GM10266 (cell line): ENCODE measurements around the gene NELL2.

Experiments
- DNase-seq: peaks from one replicate; pipeline ENCODE4 v3.0.0; 2012; ENCODE audit errors: extremely low spot score
- TF ChIP-seq, protein P1 (sequence below): IDR thresholded peaks from 2 replicates; pipeline ENCODE4 v1.5.1; 2012; ENCODE audit warnings: mild to moderate bottlenecking, low read depth; ENCODE audit not compliant: control insufficient read depth, insufficient read depth; ENCODE audit errors: missing control alignments

Gene NELL2

GRCh38 chr12:44588651-44589050 lies 287.5 kb downstream of the NELL2 start:
- DNase-seq: no peak
- TF ChIP-seq, protein P1, sequence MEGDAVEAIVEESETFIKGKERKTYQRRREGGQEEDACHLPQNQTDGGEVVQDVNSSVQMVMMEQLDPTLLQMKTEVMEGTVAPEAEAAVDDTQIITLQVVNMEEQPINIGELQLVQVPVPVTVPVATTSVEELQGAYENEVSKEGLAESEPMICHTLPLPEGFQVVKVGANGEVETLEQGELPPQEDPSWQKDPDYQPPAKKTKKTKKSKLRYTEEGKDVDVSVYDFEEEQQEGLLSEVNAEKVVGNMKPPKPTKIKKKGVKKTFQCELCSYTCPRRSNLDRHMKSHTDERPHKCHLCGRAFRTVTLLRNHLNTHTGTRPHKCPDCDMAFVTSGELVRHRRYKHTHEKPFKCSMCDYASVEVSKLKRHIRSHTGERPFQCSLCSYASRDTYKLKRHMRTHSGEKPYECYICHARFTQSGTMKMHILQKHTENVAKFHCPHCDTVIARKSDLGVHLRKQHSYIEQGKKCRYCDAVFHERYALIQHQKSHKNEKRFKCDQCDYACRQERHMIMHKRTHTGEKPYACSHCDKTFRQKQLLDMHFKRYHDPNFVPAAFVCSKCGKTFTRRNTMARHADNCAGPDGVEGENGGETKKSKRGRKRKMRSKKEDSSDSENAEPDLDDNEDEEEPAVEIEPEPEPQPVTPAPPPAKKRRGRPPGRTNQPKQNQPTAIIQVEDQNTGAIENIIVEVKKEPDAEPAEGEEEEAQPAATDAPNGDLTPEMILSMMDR: no peak

DNA sequence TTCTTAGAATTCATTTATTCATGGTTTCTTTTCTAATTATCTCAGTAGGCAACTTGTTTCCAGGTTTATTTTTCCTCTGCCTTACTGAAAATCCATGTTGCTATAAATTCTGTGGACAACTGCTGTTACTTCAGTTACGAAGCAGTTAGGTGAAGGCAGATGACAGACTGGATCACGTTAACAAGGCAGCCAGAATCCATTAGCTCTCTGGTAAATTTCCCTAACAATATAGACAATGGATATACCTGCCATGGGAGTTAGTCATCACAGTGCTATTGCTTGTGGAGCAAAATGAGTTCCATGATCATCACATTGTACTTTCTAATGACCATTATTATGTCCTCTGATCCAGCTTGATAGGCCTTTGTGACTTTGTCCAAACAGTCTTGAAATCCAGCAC lies 291.5 kb downstream of the NELL2 start:
- no peak for DNase-seq

DNA sequence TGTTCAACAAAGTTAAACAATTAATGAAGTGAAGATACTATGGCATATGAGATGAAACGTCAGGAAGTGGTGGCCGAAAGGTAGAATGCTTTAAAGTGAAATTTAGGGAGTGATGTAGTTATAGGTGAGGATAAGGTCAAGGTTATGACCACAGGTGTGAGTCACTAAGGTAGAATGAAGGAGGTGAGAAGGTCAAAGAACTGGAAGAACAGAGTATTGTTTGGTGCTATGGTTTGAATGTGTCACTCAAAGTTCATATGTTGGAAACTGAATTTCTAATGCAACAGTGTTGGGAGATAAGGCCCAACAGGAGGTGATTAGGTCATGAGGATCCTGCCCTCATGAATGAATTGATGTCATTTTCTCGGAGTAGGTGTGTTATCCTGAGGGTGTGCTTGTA lies 293.6 kb downstream of the NELL2 start:
- TF ChIP-seq, protein P1: no peak
- no peak for DNase-seq

More for the DNA sequence above, 291.5 kb downstream of the NELL2 start:
- TF ChIP-seq, protein P1: no peak

DNA sequence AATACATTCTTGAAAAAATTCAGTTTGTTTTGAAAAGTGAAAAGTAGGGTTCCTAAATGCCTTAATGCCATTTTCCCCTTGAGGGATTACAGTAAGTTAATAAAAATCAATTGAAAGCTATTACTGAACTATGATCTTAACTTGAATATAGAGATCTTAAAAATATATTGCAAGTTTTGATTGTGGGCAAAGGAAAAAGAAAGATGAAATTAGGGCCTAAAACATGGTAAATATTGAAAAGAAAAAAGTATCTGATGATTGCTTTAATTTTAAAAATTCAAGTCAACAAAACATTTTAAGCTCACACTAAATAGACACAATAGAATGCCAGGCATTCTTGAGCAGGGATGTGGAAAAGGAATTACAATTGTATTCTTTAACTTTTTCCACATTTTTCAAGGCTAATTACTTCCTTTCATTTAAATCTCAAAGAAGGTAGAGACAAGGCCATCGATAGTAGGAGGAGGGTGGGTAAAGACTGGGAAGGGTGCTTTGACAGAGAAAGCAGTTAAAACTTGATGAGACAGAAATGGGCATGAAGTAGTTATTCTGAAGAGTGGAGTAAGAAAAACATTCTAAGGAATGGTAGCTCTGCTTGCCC lies 294.4 kb downstream of the NELL2 start:
- no peak for DNase-seq
- TF ChIP-seq, protein P1: no peak

DNA sequence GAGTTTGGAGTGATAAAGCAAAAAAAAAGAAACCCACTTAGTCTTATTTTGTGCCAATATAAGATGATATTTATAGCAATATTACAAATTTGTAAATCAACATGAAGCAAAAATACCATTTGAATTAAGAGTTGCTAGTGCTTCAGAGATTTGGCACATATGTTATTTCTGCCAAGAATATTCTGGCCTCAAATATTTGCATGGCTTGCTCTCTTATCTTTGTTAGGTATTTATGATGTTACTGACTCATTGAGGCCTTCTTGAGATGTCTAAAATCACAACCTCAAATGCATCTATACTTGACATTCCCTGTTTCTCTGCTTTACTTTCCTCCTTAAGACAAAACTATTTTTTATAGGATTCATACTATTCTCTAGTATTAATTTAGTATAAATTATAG lies 301.5 kb downstream of the NELL2 start:
- no peak for DNase-seq
- TF ChIP-seq, protein P1: no peak

- no peak for DNase-seq
Observed at GRCh38 chr12:44573723-44574122, 302.4 kb downstream of the NELL2 start.

DNA sequence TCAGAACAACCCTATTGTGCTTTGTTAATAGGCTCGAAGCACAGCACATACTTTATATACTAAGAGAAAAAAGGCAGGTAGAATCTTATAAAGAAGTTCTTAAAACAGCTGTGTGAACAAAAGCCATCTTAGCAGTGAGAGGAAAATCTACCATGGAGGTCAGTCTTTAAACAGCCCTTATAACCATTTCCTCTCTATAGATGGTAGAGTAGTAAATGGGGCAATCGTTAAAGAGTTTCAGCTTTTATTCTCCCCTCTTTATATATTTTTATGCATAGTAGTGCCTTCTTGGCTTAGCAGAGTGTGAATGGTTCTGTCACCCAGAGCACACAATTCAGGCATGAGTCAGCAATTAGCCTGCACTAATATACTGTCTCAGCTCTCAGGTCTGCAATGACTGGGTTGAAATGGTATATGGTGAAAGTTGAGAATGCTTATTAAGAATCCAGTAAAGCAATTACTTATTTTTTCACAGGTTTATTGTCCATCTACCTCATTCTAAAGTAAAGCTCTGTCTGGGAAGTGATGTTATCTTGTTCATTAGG lies 305.0 kb downstream of the NELL2 start:
- DNase-seq: no peak
- TF ChIP-seq, protein P1: no peak

More at GRCh38 chr12:44573723-44574122, 302.4 kb downstream of the NELL2 start:
- TF ChIP-seq, protein P1: no peak
